Uterus (tissue), 4 donors: ENCODE data around the gene FNBP1L. TPM values are rescaled to one million over a fixed set of nuclear protein-coding genes. Genes with fewer than 3 reads are reported as not detected.

ENCODE experiments used
- DNase-seq, 2 donors: peaks; one replicate each; pipeline ENCODE4 v3.0.0-alpha.2; 2019 to 2020
- H3K27ac ChIP-seq, 2 donors: fragments of 200-600 bp; sonication (generic); 1 replicate in 1 of 2; 2 replicates in 1 of 2; pipeline ENCODE4 v1.5.1; 2016 to 2018
- H3K27me3 ChIP-seq, 2 donors: fragments of 200-600 bp; sonication (generic); one replicate each; pipeline ENCODE4 v1.5.1; 2018 to 2019; ENCODE audit warnings: control low read depth in 1 of 2
- H3K36me3 ChIP-seq, 2 donors: fragments of 200-600 bp; sonication (generic); one replicate each; pipeline ENCODE4 v1.5.1; 2019; ENCODE audit warnings: control low read depth in 1 of 2
- H3K4me1 ChIP-seq, 2 donors: fragments of 200-600 bp; sonication (generic); one replicate each; pipeline ENCODE4 v1.5.1; 2018 to 2019; ENCODE audit warnings: control low read depth in 1 of 2
- H3K4me3 ChIP-seq, 2 donors: fragments of 200-600 bp; sonication (generic); 1 replicate in 1 of 2; 2 replicates in 1 of 2; pipeline ENCODE4 v1.5.1; 2018 to 2019; ENCODE audit warnings: mild to moderate bottlenecking in 1 of 2
- H3K9me3 ChIP-seq, 2 donors: fragments of 200-600 bp; sonication (generic); one replicate each; pipeline ENCODE4 v1.5.1; 2019; ENCODE audit warnings: control low read depth in 1 of 2
- POLR2A ChIP-seq, 2 donors: fragments of 450-650 bp; IDR thresholded peaks; one replicate each; pipeline ENCODE4 v1.6.1; 2016; ENCODE audit warnings: antibody characterized with exemption in 2 of 2, mild to moderate bottlenecking in 1 of 2, moderate library complexity in 1 of 2
- intact Hi-C: fragments of 100-400 bp; cut with DNase I; formaldehyde crosslinking; loops from one replicate; pipeline ENCODE4 v1.15.1; 2023; ENCODE audit warnings: low total_unique reads
- total RNA-seq, 4 donors: library from RNA; depleted of rRNA in 3 of 4; stranded (reverse); fragments of >200 nt in 3 of 4; gene quantifications; one replicate each; pipeline versions ENCODE4 v1.1.0 to v1.2.4, GENCODE V29; 2014 to 2023
- TF ChIP-seq, protein P1 (sequence below), 4 experiments: fragments of 200-600 bp in 2 of 4; fragments of 450-650 bp in 2 of 4; sonication (generic) in 2 of 4; IDR thresholded peaks; one replicate each; pipeline ENCODE4 v1.5.1; 2016 to 2019; ENCODE audit warnings: antibody characterized with exemption in 4 of 4, mild to moderate bottlenecking in 2 of 4, moderate library complexity in 1 of 4
- donor health status: DM: yes; HTN: yes; CAD: no.

Gene FNBP1L
- 10 to 100 TPM; 14.9 to 88.1 (median 23.0) TPM for total RNA-seq

DNA sequence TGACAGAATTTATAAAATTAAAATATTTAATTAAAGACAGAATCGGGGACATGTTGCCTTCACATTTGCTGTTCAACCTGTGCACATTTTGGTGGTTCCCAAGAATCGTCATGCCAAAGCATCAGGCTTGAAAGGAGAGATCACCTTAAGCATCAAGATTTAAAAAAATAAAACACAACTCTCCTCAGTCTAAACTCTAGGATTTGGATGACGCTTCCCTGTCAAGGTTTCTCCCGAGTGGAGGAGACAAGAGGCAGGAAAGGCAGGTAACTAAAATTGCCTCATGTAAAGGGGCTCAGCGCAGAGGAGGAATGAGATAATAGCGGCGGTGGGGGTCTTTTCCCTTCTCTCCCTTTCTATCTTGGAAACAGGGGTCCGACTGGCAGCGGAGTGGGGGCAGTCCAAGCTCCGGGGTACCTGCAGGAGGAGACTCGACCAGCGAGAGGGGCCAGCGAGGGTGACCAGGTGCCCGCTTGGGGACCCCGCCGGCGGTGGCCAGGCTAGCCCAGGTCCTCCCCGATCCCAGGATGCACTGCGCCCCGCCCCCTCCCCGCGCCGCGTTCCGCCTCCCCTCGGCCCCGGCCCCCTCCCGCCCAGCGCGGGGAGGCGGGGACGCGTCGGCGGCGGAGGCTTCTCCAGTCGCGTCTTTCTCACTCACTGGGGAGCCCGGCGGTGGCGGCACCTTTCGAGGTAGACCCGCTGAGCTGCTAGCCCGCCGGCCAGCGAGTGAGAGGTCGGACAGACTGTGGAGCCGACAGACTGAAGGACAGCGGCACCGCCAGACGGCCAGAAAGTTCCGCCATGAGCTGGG lies at the start of gene FNBP1L:
TSS of gene FNBP1L (plus strand) at position 638 of the 811 bp plus-strand sequence. CDS start at position 802, 164 bp downstream.
- no peaks in the 10 kb centered on the region for H3K9me3 ChIP-seq
- intact Hi-C loops, result loop anchor here (5.0 to 10.0 kb wide), 2 partner anchors 167 to 400 kb away; no protein-coding TSS in a partner anchor
- peak; percentile 36 to 70 for TF ChIP-seq POLR2A (IDR thresholded peaks at IDR 0.05)
- TF ChIP-seq, protein P1, sequence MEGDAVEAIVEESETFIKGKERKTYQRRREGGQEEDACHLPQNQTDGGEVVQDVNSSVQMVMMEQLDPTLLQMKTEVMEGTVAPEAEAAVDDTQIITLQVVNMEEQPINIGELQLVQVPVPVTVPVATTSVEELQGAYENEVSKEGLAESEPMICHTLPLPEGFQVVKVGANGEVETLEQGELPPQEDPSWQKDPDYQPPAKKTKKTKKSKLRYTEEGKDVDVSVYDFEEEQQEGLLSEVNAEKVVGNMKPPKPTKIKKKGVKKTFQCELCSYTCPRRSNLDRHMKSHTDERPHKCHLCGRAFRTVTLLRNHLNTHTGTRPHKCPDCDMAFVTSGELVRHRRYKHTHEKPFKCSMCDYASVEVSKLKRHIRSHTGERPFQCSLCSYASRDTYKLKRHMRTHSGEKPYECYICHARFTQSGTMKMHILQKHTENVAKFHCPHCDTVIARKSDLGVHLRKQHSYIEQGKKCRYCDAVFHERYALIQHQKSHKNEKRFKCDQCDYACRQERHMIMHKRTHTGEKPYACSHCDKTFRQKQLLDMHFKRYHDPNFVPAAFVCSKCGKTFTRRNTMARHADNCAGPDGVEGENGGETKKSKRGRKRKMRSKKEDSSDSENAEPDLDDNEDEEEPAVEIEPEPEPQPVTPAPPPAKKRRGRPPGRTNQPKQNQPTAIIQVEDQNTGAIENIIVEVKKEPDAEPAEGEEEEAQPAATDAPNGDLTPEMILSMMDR (IDR thresholded peaks at IDR 0.05), result no peak
- peak within 1 kb of the TSS; percentile 82 to 97 for H3K4me3 ChIP-seq
- peak within 1 kb of the TSS; percentile 76 to 80 for H3K27ac ChIP-seq
- no peaks in the 10 kb centered on the region for H3K27me3 ChIP-seq
- H3K4me1 ChIP-seq, result no peaks in the 10 kb centered on the region
- no peaks in the 10 kb centered on the region for H3K36me3 ChIP-seq
- peak; percentile 72 to 74 for DNase-seq

GRCh38 chr1:93399781-93400180 lies 48.1 kb upstream of the FNBP1L start:
- TF ChIP-seq, protein P1 (IDR thresholded peaks at IDR 0.05), result no peak
- no peak for TF ChIP-seq POLR2A (IDR thresholded peaks at IDR 0.05)
- H3K36me3 ChIP-seq, result no peaks in the 10 kb centered on the region
- H3K27me3 ChIP-seq, result no peaks in the 10 kb centered on the region
- DNase-seq, result no peak
- no peak overlapping the region for H3K4me3 ChIP-seq
- no peak overlapping the region for H3K27ac ChIP-seq
- no peaks in the 10 kb centered on the region for H3K4me1 ChIP-seq
- intact Hi-C loops, result no loop called here
- no peaks in the 10 kb centered on the region for H3K9me3 ChIP-seq

DNA sequence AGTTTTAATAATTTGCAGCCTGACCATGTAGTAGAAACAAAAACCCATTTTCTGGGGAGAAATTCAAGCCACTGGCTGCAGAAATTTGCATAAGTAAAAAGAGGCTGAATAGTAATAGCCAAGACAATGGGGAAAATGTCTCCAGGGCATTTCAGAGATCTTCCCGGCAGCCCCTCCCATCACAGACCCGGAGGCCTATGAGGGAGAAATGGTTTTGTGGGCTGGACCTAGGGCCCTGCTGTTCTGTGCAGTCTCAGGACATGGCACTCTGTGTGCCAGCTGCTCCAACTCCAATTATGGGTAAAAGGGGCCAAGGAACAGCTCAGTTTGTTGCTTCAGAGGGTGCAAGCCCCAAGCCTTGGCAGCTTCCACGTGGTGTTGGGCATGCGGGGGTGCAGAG lies 39.7 kb upstream of the FNBP1L start:
- Histone ChIP-seq H3K36me3 (no peaks in the 10 kb centered on the region), H3K27ac (no peak overlapping the region), H3K9me3 (no peaks in the 10 kb centered on the region), H3K27me3 (no peaks in the 10 kb centered on the region), H3K4me3 (no peak overlapping the region), H3K4me1 (no peaks in the 10 kb centered on the region)
- intact Hi-C loops, result no loop called here
- no peak for DNase-seq
- no peak for TF ChIP-seq POLR2A (IDR thresholded peaks at IDR 0.05)
- TF ChIP-seq, protein P1 (IDR thresholded peaks at IDR 0.05), result no peak

DNA sequence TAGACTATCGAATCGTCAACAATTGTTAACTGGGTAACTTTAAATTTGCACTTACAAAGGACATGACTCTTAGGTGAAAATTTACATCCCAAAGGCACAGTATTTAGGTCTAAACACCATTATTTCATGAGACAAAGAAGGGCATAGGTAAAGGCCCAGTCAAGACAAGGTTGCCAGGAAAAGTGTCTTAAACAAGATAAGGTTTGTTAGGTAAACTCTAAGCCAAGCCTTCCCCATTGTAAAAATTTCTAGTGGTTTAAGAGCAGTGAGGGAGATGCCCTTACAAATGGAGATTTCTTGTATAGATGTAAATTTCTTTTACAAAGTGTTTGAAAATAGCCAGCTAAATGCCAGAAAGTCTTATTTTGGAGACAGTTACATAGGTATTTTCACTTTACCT lies 36.9 kb upstream of the FNBP1L start:
- intact Hi-C loops, result no loop called here
- H3K36me3 ChIP-seq, result no peaks in the 10 kb centered on the region
- no peaks in the 10 kb centered on the region for H3K4me1 ChIP-seq
- DNase-seq, result no peak
- no peaks in the 10 kb centered on the region for H3K27me3 ChIP-seq
- H3K9me3 ChIP-seq, result no peaks in the 10 kb centered on the region
- no peak for TF ChIP-seq POLR2A (IDR thresholded peaks at IDR 0.05)
- TF ChIP-seq, protein P1 (IDR thresholded peaks at IDR 0.05), result no peak
- H3K4me3 ChIP-seq, result no peak overlapping the region
- no peak overlapping the region for H3K27ac ChIP-seq

DNA sequence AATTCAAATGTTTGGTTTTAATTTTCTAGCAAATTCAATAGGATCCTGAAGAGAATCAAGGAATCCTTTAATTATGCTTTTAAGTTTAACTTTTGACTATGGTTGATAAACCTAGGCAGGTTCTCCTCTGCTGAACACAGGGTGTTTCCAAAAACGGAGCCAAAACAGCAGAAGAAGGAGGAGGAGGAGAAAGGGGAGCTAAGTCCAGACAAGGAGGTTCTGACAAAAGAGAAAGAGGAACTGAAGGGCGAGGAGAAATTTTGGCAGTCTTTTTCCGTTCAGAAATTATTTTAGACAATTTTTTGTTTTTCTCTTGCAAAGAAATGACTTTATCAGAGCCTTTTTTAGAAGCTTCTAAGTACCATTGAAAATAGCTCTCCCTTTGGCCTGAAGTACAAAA lies 33.2 kb upstream of the FNBP1L start:
- H3K9me3 ChIP-seq, result no peaks in the 10 kb centered on the region
- H3K4me3 ChIP-seq, result no peak overlapping the region
- H3K4me1 ChIP-seq, result no peaks in the 10 kb centered on the region
- intact Hi-C loops, result no loop called here
- TF ChIP-seq, protein P1 (IDR thresholded peaks at IDR 0.05), result no peak
- TF ChIP-seq POLR2A (IDR thresholded peaks at IDR 0.05), result no peak
- no peaks in the 10 kb centered on the region for H3K27me3 ChIP-seq
- no peaks in the 10 kb centered on the region for H3K36me3 ChIP-seq
- peak overlapping the region in 1 of 2 donors; percentile 28 for H3K27ac ChIP-seq
- DNase-seq, result no peak
